Ovary (tissue), 9 donors: ENCODE measurements around the gene C9orf78. TPM values are rescaled to one million over a fixed set of nuclear protein-coding genes. Genes with fewer than 3 reads are reported as not detected.

Source experiments
- DNase-seq, 5 donors: peaks; one replicate each; pipeline ENCODE4 v3.0.0-alpha.2; 2019 to 2020
- H3K27ac ChIP-seq, 2 donors: fragments of 200-600 bp; one replicate each; pipeline versions ENCODE4 v1.5.1 to v1.8.0; 2019 to 2022
- H3K27me3 ChIP-seq: fragments of 200-600 bp; one replicate; pipeline ENCODE4 v1.8.0; 2022
- H3K36me3 ChIP-seq: fragments of 200-600 bp; sonication (generic); one replicate; pipeline ENCODE4 v1.5.1; 2019
- H3K4me1 ChIP-seq: one replicate; pipeline ENCODE4 v1.8.1; 2013; ENCODE audit warnings: mild to moderate bottlenecking, moderate library complexity; ENCODE audit not compliant: insufficient read depth
- H3K4me3 ChIP-seq: fragments of 200-600 bp; sonication (generic); one replicate; pipeline ENCODE4 v1.5.1; 2017
- H3K9me3 ChIP-seq, 2 donors: fragments of 200-600 bp in 1 of 2; sonication (generic) in 1 of 2; one replicate each; pipeline versions ENCODE4 v1.5.1 to v1.8.1; 2013 to 2019; ENCODE audit warnings: mild to moderate bottlenecking in 1 of 2, moderate library complexity in 1 of 2
- EP300 ChIP-seq: sonication (generic); formaldehyde crosslinking; IDR thresholded peaks from one replicate; pipeline ENCODE4 v1.6.1; 2017; ENCODE audit warnings: antibody characterized with exemption
- POLR2A ChIP-seq: fragments of 450-650 bp; IDR thresholded peaks from one replicate; pipeline ENCODE4 v1.6.1; 2017; ENCODE audit warnings: antibody characterized with exemption, mild to moderate bottlenecking, moderate library complexity
- WGBS, 3 donors: extraction: QIAGEN DNeasy Blood & Tissue Kit in 1 of 3; methylation state at CpG; one replicate each; pipeline versions ENCODE4 v1.1.5 to v1.1.7; 2013 to 2017; 5-methylcytosine and 5-hydroxymethylcytosine counted together
- intact Hi-C, 4 donors: fragments of 100-400 bp; cut with DNase I; formaldehyde crosslinking; loops; one replicate each; pipeline versions ENCODE4 v1.11.0 to v1.15.1; 2022 to 2023
- polyA plus RNA-seq, 2 donors: library from polyadenylated mRNA; stranded (reverse); fragments of 200-250 nt in 1 of 2; fragments of 350-450 nt in 1 of 2; fragmentation: Illumina TruSeq in 1 of 2; extraction: RNeasy Lipid Tissue Mini Kit (QIAGEN cat#74804) in 1 of 2; gene quantifications; one replicate each; pipeline ENCODE4 v1.2.3, GENCODE V29; 2013 to 2014
- total RNA-seq, 7 donors: library from RNA; depleted of rRNA in 2 of 7; stranded (reverse); fragments of >200 nt in 2 of 7; fragmentation: NEBNext Ultra II Directional in 3 of 7; extraction: Animal tissue kit (Norgen Biotek cat#: 25700) in 3 of 7; gene quantifications; one replicate each; pipeline versions ENCODE4 v1.1.0 to v1.2.4, GENCODE V29; 2016 to 2023
- TF ChIP-seq, protein P1 (sequence below), 3 donors: fragments of 450-650 bp in 2 of 3; fragments of 200-600 bp in 1 of 3; IDR thresholded peaks; one replicate each; pipeline versions ENCODE4 v1.5.1 to v1.8.0; 2016 to 2022; ENCODE audit warnings: antibody characterized with exemption in 3 of 3, mild to moderate bottlenecking in 1 of 3
- donor health status: DM: no; HTN: no; CAD: no; lungs with moderate emphysema.
- donor health status: DM: no; HTN: no; CAD: no.
- donor health status: Bipolar disorder and iron deficiency.
- donor health status: DM: yes; HTN: yes; CAD: no.
- donor health status: DM: no; HTN: no; CAD: no.
- donor health status: DM: yes; HTN: yes; CAD: no.

C9orf78 gene
- total and polyA plus RNA-seq, 9 donors, result 34.1 to 130 (median 38.3) TPM

DNA sequence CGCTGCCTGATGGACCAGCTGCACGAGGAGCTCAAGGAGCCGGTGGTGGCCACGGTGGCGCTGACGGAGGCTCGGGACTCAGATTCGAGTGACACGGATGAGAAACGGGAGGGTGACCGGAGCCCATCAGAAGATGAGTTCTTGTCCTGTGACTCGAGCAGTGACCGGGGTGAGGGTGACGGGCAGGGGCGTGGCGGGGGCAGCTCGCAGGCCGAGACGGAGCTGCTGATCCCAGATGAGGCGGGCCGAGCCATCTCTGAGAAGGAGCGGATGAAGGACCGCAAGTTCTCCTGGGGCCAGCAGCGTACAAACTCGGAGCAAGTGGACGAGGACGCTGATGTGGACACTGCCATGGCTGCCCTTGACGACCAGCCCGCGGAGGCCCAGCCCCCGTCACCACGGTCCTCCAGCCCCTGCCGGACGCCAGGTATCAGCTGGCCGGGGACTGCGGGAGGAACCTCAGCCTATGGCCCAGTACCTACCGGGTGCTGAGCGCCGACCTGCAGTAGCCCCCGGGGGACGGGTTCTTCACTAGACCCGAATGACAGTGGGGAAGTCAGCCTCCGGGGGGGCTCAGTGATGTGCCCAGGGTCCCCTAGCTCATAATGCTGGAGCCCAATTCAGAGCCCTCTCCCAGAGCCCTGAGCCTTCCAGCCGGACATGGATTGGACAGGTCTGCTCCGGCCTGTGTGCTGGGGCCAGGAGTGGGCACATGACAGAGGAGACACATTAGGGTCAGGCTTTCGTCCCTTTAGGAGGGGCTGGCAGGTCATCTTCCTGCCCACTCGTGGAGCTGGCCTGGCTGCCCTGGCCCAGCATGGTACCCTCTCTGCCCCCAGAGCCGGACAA, 33.2 kb upstream of the C9orf78 start:
- TF ChIP-seq EP300, result no peak
- TF ChIP-seq, protein P1, sequence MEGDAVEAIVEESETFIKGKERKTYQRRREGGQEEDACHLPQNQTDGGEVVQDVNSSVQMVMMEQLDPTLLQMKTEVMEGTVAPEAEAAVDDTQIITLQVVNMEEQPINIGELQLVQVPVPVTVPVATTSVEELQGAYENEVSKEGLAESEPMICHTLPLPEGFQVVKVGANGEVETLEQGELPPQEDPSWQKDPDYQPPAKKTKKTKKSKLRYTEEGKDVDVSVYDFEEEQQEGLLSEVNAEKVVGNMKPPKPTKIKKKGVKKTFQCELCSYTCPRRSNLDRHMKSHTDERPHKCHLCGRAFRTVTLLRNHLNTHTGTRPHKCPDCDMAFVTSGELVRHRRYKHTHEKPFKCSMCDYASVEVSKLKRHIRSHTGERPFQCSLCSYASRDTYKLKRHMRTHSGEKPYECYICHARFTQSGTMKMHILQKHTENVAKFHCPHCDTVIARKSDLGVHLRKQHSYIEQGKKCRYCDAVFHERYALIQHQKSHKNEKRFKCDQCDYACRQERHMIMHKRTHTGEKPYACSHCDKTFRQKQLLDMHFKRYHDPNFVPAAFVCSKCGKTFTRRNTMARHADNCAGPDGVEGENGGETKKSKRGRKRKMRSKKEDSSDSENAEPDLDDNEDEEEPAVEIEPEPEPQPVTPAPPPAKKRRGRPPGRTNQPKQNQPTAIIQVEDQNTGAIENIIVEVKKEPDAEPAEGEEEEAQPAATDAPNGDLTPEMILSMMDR (IDR thresholded peaks at IDR 0.05), result no peak
- Histone ChIP-seq H3K4me3 (no peak overlapping the region), H3K27me3 (no peaks in the 10 kb centered on the region), H3K4me1 (no peaks in the 10 kb centered on the region), H3K27ac (no peak overlapping the region), H3K9me3 (no peaks in the 10 kb centered on the region), H3K36me3 (no peaks in the 10 kb centered on the region)
- no peak for DNase-seq
- 85 to 86% (median 85%) methylated on average over 45 to 48 of the region's 48 CpGs for WGBS, 3 donors
- intact Hi-C loops, result no loop called here

DNA sequence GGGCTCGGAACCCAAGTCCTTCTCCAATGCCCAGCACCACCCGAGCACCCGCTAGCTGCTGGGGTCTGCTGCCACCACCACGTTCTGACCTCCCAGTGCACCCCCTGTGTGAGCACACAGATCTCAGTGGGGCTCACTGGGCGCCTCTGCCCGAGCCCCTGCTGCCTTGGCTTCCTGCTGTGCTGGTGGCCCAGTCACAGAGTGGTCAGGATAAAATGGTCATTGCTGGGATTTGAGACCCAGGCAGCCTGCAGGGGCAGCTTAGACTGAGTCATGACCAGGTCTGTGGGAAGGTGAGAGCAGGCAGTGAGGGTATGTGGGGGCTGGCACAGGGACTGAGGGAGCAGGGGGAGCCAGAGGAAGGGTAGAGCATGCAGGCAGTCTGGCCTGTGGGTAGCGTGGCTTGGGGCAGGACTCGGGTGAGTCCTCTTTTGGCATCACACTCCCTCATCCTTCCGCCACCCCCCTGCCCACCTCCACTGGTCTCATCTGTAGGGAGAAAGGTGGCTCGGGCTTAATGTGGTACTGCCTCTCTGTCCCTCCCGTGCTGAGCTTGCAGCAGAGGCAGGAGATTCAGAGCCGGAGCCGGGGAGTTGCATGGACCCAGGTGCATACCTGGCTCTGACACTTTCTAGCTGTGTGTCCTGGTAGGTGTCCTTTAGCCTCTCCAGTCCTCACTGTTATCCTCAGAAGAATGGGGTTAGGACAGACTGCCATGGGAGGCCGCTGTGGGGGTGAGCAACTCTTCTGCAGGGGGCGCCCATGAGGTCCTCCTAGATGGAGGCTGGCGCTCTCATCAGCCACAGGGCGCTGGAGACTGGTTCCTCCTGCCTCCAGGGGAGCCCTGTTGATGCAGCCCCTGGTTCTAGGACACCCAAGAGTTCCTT, 32.3 kb upstream of the C9orf78 start:
- intact Hi-C loops, result no loop called here
- Histone ChIP-seq H3K27me3 (no peaks in the 10 kb centered on the region), H3K9me3 (no peaks in the 10 kb centered on the region), H3K36me3 (no peaks in the 10 kb centered on the region), H3K4me1 (no peaks in the 10 kb centered on the region), H3K27ac (no peak overlapping the region), H3K4me3 (no peak overlapping the region)
- no peak for DNase-seq
- 76 to 83% (median 76%) methylated on average over 16 to 17 of the region's 17 CpGs for WGBS, 3 donors
- TF ChIP-seq, protein P1 (IDR thresholded peaks at IDR 0.05), result no peak
- TF ChIP-seq POLR2A, result no peak
- no peak for TF ChIP-seq EP300

DNA sequence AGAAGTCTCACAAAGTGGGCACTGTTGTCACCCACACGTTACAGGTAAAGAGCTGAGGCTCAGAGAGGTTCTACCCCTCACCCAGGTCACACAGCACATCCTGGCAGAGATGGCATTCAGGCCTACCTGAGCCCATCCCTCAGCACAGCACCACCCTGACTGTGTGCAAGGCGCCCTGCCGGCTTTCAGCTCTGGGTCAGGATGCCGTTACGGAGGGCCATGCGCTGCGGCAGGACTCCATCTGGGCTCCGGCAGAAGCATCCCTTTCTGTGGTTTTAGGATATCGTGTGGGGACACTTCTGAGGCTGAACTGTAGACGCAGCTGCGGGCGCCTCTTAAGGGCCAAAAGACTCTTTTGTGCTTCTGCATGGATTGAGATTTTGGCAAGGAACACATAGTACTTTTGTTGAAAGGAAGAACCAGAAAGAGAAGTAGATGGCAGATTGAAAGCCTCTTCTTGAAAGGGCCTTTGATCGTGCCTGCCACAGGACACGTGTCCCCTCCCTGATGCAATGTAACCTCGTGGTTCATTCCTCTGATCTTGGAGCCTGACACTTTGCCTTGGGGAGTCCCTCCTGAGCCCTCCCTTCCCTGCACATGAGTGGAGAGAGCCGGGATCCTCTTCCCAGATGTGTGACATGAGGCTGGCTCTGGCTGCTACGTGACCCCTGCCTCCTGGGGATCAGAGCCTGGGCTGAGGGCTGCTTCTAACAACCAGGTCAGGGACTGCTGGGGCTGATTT, 31.5 kb upstream of the C9orf78 start:
- no peak for DNase-seq
- Histone ChIP-seq H3K9me3 (no peaks in the 10 kb centered on the region), H3K27me3 (no peaks in the 10 kb centered on the region), H3K27ac (no peak overlapping the region), H3K4me1 (no peaks in the 10 kb centered on the region), H3K4me3 (no peak overlapping the region), H3K36me3 (no peaks in the 10 kb centered on the region)
- intact Hi-C loops, result no loop called here
- no peak for TF ChIP-seq EP300
- TF ChIP-seq, protein P1 (IDR thresholded peaks at IDR 0.05), result no peak
- no peak for TF ChIP-seq POLR2A
- WGBS, 3 donors, result 78 to 83% (median 83%) methylated on average over 17 of the region's 17 CpGs

- Histone ChIP-seq H3K4me3 (no peak overlapping the region), H3K27me3 (no peaks in the 10 kb centered on the region), H3K9me3 (no peaks in the 10 kb centered on the region), H3K36me3 (no peaks in the 10 kb centered on the region), H3K27ac (no peak overlapping the region), H3K4me1 (no peaks in the 10 kb centered on the region)
- no peak for TF ChIP-seq EP300
- DNase-seq, result no peak
- 71 to 75% (median 73%) methylated on average over 14 of the region's 14 CpGs for WGBS, 3 donors
- intact Hi-C loops, result no loop called here
Observed at GRCh38 chr9:129865668-129866320, 30.7 kb upstream of the C9orf78 start.
